Fibroblast of skin of right biceps (primary cell): ENCODE data around the gene PPFIA4.

Experiments used
- DNase-seq: peaks from one replicate; pipeline ENCODE4 v3.0.0-alpha.2; 2013

PPFIA4 gene

DNA sequence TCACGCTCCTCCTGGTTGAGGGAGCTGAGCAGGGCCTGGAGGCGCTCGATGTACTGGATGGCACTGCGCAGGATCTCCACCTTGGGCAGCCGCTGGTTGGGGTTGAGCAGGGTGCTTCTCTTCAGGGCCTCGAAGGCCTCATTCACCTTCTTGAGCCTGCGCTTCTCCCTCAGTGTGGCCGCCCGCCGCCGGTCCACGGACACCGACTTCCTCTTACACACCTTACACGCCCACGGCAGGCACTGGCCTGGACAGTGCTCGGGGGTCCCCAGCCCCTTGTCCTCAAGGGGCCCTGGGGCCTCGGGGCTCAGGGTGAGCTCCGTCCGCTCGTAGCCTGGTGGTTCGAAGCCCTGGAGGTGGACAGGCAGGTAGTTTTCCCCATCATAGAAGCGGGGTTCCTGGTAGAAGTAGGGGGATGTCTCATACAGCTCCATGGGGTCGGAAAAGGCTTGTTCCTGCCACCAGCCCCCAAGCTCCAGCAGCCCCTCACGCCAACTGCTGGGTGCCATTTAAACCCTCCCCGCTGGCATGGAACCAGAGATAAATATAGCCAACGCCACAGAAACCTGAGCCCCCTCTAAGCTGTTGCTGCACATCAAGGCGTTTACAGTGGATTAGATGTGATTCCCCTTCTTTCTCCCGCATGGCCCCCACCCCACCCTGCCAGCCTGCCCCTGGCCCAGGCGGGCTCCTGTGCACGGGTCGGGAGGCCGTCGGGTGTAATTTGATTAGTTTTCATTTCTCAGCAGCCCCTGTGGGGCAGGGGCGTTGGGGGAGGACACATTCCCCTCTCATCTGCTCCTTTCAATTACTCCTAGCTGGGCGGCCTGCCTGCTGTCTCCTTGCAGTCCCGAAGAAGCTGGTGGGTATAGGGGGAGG lies 59.5 kb downstream of the PPFIA4 start, which contains the start of gene MYOG:
TSS of gene MYOG (minus strand) at position 485 of the 879 bp plus-strand sequence. CDS start at position 434, 51 bp downstream.
- no peak for DNase-seq

DNA sequence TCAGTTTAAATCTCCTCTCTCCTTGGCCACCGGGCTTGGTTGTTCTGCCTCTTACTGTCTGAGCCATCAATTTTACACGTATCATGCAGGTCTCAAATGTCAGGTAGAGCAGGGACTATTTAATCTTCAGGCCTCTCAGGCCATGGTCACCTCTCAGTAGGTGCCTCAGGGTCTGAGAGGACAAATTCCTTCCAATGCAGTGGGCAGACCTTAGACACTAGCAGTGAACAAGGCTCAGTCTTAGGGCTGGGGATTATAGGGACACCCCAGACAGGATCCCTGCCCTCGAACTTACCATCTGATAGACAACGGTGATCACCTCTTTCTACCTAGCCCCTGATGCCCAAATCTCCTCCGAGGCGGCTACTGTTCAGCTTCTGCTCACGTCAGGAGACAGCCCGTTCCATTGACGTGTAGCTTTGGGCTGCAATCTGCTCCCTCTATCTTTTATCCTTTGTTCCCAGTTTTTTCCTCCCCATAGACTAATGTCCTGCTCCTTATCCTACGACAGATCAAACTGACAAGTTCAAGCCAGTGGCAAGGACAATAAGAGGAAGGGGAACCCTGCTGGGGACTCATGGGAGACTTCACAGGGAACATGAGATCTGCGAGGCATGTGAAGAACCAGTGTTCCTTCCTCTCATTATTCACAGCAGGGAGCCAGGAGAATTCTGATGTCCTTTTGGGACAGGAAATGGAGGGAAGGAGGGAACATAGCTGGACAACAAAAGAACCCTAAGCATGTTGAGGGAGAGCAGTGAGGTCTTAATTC lies 60.9 kb downstream of the PPFIA4 start:
- no peak for DNase-seq

DNA sequence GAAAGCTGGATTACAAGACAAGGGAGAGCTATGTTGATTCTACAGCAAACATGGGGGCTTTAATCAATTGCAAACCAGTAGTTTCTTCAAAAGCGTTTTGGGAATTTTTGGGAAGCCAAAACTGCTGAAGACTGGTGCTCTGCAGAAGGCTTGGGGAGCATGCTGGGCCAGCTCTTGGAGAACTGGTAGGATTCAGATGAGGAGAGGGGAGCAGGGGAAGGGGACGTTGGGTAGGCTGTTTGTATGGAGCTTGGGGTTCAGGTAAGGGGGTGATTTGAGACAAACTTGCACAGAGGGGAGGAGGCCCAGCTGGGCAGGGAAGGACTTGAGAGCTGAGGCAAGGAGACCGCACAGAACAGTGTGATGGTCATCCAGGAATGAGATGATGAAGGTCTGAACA lies 62.1 kb downstream of the PPFIA4 start:
- no peak for DNase-seq

DNA sequence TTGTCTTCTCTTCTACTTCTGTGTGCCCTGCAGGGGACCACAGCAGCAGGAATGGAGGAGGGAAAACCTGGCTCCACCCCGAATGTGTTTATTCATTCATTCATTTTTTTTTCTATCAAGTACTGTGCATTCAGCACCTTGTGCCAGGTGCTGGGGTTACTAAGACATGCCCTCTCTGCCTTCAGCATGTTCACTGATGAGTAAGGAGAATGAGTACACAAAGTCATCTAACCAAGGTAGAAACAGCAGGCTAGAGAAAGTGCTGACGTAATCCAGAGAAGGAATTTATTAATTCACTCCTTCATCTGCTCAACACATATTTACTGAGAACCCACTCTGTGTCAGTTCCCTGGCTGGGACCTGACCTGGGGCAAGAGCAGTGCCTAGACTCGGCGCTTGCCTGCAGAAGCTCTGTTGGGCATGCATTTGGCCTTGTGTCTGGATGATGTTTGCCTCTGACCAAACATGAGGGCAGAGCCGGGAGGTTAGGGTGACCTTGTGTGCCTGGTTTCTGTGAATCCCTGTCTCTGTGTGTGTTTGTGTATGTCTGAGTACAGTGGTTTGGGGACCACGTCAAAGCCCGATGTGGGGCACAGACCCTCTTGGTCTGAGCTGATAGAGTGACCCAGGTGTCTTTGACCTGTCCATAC lies 62.8 kb downstream of the PPFIA4 start:
- no peak for DNase-seq

DNA sequence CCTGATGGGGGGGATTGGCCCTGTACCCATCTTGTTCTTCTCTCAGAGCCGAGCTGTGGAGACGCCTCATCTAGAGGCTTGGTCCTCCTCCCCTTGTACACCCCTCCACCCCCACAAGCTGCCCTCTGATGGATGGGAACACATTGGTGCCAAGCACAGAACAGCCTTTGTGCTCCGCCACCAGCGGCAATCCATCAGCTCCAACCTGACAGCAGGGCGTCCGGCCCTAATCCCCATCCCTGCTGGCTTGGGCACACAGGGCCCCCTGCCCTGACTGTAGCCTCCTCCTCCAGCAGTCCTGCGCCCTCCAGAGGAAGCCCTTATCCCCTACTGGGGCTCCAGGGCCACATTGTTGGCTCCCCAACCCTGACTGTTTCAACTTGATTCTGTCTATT lies 63.4 kb downstream of the PPFIA4 start:
- no peak for DNase-seq

DNA sequence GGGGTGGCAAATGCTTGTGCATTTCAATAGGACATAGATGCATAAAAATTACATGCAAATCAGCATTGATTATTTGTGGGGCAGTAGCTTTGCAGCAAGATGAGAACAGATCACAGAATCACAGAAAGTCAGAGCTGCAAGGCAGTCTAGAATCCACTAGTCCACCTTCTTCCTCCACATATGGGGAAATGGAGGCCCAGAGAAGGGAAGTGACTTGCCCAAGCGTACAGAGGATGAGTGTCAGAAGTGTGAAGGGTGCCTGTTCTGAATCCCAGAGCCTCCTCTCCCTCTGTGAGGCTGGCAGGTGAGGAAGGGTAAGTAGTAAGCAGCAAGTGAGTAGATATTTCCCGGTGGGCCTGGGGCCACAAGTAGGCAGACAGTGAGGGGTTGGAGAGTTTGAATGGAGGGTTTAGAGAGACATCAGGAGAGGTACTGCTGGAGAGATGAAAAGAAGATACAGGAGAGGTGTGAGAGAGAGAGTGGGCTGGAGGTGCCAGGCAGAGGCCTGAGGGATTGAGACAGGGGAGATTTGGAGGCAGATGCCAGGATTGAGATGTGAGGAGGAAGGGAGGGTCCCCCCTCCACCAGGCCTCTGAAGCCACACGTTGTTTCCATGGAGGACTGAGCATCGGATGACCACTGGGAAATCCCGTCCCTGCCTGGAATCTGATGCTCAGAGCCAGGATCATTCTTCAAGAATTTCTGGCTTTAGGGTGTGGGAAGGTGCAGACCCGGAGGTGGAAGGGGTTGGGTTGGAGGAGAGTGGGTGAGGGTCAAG lies 64.3 kb downstream of the PPFIA4 start:
- no peak for DNase-seq

DNA sequence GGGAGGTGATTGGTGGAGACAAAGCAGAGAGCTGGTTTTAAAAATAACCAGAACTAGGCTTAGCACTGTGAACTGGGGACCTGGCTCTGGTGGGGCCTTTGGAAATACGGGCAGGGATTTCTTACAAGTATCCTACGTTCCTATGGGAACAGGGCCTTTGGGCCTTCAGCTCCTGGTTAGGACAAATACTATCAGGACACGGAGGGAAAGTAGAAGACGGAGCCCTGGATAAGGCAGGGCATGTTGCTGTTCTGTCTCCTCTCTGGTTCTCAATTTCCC lies 64.8 kb downstream of the PPFIA4 start:
- DNase-seq = no peak

DNA sequence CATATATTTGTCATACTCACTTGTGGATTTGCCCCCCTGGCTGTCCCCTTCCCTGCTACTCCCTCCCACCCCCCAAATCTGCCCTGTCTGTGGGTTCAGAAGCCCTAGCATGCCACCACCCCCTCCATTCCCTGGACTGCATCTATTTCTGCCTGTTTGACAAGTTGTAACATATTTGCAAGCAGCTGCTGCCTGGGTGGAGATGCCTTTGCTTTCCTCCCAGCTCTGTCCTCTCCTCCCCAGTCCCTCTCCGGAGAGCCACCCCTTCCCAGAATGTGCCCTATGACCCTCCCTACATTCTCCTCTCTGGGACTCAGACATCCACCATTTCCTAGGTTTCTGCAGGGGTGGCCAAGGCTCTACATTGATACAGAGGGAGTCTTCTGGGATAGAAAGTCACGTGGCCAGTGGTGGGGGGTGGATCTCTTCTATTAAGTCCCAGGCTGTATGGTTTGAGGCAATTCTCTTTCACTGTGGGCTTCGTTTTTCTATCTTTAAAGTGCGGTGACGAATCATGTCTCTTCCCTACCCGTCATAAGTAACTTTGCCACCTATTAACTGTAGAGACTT lies 65.6 kb downstream of the PPFIA4 start:
- DNase-seq = no peak

DNA sequence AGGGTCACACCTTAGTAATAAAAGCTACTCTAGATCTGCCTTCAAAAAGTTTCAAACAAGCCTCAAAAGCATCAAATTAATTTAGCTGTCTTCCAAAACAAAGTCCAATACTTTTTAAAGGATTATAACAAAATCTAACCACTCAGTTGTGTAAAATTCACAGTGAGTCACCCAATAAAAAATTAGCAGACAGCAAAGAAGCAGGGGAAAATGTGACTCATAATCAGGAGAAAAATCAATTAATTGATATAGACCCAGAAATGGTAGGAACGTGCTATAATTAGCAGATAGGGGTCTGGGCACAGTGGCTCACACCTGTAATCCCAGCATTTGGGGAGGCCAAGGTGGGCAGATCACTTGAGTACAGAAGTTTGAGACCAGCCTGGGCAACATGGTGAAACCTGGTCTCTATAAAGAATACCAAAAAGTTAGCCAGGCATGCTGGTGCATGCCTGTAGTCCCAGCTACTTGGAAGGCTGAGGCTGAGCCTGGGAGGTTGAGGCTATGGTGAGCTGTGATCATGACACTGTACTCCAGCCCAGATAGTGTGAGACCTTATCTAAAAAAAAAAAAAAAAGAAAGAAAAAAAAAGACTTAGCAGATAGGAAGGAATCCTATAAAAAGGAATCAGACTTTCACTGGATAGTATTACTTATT lies 67.6 kb downstream of the PPFIA4 start:
- DNase-seq = no peak

DNA sequence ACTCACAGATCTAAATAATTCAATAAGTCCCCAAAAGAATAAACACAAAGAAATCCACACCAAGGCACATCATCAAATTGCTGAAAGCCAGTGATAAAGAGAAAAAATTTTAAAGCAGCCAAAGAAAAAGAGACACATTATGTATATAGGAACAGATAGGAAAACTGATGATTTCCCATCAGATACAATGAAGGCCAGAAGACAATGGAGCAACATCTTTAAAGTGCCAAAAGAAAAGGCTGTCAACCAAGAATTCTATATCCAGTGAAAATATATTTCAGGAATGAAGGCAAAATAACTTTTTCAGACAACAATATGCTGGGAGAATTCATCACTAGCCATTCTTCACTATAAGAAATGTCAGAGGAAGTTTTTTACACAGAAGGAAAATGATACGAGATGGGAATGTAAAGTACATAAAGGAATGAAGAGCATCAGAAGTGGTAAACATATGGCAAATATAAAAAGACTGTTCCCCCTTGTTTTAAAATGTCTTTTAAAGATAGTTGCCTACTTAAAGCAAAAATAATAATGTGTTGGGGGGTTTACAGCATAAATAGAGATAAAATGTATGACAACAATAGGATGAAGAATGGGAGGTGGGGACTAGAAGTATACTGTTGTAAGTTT lies 68.9 kb downstream of the PPFIA4 start:
- no peak for DNase-seq

DNA sequence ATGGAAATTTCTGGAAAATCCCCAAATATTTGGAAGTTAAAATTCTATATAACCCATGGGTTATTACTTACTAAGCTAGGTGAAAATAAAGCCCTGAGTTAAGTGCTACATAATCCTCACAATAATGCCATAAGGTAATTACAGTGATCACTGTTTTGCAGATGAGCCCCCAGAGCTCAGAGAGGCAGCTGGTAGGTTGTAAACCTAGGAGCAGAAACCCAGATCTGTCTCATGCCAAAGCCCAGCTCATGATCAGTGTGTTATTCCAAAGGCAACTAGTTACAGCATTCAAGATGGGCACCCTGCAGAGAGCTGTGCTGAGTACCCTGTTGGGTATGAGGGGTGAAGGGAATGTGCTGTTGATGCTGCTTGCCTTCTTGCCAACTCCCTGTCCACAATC lies 70.3 kb downstream of the PPFIA4 start:
- no peak for DNase-seq

DNA sequence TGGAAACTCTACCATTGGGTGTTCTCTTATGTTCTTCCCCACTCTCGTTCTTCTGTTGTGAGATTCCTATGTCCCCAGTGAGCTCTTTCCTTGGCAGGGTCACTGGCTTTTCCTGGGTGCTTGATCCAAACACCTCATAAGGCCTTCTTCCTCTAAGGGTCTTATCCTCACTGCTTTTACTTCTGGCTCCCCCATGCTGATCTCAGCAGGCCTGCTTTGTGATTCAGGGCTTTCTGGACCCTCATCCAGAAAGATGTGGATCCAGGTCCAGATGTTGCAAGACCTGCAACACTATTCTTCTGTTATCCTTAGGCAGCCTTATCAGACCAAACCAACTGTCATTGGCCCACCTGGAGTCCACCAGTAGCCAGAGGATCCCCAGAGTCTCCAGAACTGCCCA lies 70.7 kb downstream of the PPFIA4 start:
- no peak for DNase-seq

DNA sequence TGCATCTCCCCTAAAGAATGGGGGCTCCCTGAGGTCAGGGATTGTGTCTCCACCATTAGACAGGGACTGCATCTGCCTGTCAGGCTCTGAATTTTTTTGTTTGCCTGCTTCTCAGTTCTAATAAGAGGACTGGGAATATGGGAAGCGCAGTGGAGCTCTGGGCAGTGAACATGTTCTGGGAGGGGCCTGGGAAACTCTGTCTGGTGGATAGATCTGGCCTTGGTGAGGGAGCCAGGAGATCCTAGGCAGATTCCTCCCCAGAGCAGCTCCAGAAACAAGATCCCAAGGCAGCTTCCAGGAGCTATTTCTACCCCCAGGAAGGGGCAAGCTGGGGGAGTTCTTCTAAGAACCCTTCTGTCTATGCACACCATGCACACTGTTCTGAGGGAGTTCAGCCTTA lies 72.2 kb downstream of the PPFIA4 start:
- no peak for DNase-seq

DNA sequence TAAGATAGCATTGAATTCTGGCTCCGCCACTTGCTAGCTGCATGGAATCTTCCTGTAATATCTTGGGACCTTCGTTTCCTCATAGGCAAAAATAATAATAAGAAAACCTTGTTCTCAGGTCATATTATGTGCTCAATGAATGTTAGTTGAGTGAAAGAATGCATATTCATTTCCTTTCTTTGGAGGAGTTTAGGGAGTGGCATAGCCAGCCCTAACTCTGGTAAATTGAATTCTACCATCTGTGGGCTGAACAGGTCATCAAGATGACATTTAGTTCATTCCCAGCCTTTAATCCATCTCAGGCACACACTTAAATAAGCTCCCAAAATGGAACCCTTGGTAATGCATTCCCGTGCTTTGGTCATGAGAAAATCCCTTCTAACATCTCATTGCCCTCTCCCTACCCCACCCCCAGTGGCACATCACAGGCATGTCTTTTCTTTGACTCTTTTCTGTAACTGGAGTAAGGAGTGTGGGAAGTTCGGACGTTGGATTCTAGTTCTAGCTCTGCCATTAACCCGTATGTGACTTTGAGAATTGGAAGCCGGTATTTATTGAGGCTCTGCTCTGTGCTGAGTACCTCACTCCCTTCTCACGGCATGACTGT lies 72.7 kb downstream of the PPFIA4 start:
- DNase-seq = no peak

DNA sequence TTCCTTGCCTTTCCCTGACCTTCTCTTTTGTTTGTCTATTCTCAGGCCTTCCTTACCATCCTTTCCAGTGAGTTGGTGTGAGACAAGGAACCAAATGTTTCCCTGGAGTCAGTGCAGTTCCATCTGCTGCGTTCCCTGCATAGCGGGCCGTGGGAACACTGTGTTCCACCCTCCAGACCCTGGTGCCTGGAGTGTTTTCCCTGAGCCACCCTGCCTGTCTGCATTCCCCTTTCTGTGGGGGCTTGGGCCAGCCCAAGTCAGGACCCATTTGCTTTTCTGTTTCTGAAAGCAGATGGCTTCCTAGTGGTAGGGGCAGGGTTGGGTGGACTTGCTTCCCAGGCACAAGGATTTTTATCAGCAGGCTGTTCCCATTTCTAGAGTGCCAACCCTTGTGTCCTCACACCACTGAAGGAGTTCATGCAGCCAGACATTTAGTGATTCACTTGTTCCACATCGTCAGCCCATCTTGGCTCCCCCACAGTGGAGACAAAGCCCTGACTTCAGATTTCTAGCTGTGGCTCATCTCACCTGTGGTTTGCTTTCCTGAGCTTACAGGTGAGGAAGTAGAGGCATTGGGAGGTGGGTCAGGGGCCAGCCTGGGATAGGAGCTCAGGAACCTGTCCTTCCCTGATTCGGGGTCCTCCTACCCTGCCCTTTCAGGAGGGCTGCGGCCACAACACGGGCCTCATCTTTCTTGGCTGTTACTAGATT lies 73.7 kb downstream of the PPFIA4 start:
- no peak for DNase-seq

DNA sequence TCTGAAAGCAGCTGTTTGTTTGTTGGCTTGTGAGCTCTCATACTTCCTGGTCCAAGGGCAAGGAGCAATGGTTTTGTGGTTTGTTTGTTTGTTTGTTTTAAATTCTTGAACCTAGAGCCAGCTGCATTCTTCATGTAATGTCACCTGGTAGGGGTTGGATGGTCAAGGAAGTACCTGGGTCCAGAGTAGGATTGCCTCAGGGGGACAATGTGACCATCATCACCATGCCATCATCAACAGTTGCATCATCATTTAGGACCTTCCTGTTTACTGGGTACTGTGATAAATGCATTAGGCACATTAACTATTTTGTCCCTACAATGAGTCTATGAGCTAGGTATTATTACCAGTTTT lies 74.2 kb downstream of the PPFIA4 start:
- DNase-seq = no peak

DNA sequence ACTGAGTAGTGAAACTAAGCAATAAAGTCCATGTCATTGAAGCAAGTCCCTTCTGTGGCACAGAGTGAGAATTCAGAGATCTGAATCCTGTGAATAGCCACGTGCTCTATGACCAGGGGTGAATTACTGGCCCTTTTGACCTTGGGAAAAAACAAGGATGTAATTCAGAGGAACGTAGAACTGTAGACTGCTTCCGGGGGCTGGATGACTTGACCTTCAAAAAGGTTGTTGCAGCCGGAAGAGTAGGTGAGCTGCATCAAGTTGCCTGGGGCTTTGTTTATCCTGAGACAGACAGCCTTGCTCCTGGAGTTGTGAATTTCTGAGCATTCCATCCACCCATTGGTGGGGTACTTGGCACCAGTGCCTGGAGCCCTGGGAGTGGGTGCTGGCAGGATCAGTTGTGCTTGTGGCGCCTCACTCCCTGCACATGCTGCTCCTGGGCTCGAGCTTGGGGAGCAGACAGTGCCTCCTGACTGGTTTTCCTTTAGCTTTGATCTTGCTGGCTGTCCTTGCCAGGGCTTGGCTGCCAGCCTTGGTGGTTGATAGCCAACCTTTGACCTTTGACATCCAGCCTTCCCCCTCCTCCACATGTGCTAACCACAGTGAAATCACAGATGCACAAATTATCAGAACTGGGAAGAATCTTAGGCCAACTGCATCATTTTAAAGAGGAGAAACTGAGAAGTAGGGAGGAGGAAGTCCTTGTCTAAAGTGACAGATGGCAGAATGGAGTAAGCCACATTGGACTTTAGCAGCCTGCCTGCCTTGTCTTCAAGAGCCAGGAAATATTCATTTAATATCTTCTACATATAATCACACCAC lies 75.7 kb downstream of the PPFIA4 start:
- DNase-seq = no peak

DNA sequence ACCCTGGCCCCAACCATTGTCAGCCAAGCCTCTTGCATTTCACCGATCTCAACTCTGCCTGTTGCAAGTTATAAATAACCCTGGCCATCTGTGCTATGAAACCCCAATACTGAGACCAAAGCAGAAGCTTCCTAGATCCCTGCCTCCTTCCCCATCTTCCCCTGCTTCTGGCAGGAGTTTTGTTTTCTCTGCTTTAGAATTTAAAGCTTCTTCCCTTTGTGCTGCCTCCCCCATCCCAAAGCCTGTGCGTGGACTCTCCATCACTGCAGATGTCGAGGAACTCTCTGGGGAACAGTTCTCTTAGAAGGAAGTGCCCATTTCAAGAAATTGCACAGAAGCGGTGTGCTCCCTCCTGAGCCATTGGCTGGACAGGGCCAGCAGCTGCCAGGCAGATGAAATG lies 76.9 kb downstream of the PPFIA4 start:
- no peak for DNase-seq

DNA sequence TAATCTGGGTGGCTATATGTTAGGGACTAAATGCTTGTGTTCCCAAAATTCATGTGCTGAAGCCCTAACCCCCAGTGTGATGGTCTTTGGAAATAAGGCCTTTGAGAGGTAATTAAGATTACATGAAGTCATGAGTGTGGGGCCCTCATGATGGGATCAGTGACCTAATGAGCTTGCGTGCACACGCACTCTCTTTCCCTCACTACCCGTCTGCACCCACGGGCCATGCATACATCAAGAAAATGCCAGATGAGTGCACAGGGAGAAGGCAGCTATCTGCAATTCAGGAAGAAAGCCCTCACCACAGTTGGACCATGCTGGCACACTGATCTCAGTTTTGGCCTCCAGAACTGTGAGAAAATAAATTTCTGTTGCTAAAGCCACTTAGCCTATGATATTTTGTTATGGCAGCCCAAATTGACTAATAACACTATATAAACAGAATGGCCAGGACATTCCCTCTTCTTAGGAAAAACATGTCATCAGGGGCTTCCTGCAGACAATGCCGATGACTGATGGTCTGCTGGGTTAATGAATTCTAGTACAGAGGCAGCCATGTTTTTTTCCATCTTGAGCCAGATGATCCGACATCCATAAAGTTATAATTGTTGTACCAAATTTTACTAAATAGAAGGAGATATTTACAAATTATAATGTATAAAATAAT lies 77.7 kb downstream of the PPFIA4 start:
- no peak for DNase-seq
